Measurements from ENCODE around the gene PRKX. TPM values are rescaled to one million over a fixed set of nuclear protein-coding genes. Genes with fewer than 3 reads are reported as not detected.
"Not testable (repeated sequence)": the region's sequence is repeated elsewhere in the genome, so short reads cannot be mapped to it uniquely, and the experiment has no call there.

The PRKX gene
- 1.3 and 6.2 TPM in 2 replicates for total RNA-seq (2014; rRNA removed; shearing (Covaris generic))

DNA sequence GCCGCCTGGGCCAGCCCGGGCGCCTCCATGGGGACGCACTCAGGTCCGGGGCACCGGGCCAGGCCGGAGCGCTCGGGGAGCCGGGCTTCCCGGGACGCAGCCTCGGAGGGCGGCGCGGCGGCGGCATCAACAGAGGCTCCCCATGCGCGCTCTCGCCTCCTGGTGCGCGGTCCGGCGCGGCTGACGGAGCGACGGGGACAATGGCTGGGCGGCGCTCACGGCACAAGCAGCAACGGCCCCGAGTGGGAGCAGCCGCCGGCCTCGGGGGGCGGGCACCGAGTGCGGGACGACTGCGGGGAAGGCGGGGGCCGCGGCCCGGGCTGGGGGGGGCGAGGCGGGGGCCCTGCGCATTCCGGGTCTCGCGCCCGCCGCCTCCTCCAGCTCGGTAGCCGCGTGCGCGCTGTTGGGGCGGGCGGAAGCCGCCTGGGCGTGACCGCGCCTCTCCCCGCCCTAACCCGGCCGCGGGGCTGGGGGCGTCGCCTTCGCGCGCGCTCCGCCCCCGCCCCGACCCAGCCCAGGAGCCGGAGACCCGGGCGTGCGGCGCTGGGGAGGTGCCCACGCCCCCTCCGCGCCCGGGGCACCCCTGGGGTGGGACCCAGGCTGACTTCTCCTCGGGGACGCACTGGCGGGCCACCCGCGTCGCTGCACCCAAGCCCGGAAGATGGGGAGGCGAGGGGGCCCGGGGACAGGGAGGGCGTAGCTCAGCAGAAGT lies at the start of gene PRKX:
TSS of gene PRKX (minus strand) at position 425 of the 712 bp plus-strand sequence. CDS start at position 29, 396 bp downstream.
- DNase-seq (ENCODE audit: low read depth), result no peak

DNA sequence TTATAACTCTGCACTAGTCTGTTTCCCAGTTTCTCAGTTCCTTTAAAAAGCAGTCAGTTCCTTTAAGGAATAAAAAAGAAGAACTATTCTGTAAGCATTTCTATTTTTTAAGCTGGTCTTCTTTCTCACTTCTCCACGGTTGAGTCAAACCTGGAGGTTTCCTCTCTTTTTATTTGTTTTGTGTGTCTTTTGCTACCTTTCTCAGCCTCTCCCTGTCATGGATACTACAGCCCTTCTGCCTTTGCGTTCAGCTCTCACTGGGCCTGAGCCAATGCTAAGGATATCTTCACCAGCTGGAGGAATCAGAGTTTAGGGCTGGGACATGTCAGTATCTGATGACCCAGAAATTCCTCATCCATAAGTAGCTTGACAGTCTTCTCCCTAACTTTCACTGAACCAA lies 49.7 kb upstream of the PRKX start:
- no peak for DNase-seq (ENCODE audit: low read depth)

DNA sequence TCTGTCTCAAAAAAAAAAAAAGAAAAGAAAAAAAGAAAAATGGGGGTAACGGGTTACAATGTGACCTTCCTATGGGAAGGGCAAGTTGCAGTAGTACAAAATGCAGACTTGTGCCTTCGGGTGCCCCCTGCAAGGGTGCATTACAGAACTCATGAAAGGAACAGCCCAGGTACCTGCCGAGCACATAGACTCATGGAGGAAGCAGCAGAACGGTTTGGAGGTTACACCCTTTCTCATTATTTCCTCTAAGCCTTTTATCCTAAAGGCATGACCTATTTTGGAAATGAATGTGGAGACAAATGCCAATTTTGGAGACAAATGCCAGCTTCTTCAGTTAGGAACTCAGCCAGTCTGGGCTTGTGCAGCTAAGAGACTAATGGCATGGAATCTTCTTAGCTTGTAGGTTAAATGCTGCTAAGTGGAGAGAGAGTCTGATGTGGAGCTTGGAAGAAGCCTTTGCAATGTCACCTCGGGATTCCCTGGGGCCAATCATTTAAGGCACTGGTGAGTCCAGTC lies 44.1 kb upstream of the PRKX start:
- DNase-seq (ENCODE audit: low read depth), result no peak

DNA sequence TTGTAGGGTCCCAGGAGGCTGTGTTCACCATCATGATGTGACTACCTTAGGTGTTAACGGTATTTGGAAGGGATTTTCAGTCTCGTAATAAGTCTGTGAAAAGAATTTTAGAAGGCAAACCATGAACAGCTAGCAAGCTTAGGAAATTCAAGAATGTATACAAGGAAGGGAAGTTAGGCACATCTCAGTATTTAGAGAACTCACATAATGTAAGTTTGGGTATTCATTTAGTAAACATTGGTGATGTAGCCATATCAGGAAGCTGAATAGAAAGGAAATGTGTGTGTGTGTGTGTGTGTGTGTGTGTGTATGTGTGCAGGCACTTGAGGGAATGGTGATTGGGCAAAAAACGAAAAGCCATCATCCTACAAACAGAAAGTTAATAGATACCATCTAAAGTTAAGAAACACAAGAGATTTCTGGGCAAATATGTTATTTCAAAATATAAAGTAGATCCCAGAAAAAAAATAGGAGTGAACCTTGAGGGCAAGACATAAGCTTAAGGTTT lies 34.7 kb upstream of the PRKX start:
- DNase-seq (ENCODE audit: low read depth), result no peak

- DNase-seq (ENCODE audit: low read depth), result no peak
Observed at GRCh38 chrX:3743801-3744439, 30.5 kb upstream of the PRKX start.

DNA sequence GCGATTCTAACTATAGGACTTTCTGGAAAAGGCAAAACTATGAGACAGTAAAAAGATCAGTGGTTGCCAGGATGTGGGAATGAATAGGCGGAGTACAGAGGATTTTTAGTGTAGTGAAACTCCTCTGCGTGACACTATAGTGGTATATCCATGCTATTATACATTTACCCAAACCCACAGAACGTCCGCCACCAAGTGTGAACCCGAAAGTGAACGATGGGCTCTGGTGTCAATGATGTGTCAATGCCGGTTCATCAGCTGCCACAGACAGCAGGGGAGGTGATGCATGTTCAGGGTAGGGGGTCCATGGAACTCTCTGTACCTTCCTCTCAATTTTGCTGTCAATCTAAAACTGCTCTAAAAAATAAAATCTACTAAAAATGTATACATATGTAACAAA lies 27.5 kb upstream of the PRKX start:
- not testable (repeated sequence) for DNase-seq (ENCODE audit: low read depth)

- no peak for DNase-seq (ENCODE audit: low read depth)
Observed at GRCh38 chrX:3738509-3738908, 25.1 kb upstream of the PRKX start.

- DNase-seq (ENCODE audit: low read depth), result peak; percentile 40
Observed at GRCh38 chrX:3736536-3736935, 23.1 kb upstream of the PRKX start.

- DNase-seq (ENCODE audit: low read depth), result not testable (repeated sequence)
Observed at GRCh38 chrX:3735891-3736290, 22.4 kb upstream of the PRKX start.

- DNase-seq (ENCODE audit: low read depth), result not testable (repeated sequence)
Observed at GRCh38 chrX:3734456-3734855, 21.0 kb upstream of the PRKX start.

GRCh38 chrX:3733043-3733430 lies 19.6 kb upstream of the PRKX start:
- no peak for DNase-seq (ENCODE audit: low read depth)

- DNase-seq (ENCODE audit: low read depth), result not testable (repeated sequence)
Observed at GRCh38 chrX:3732326-3733042, 19.0 kb upstream of the PRKX start.

DNA sequence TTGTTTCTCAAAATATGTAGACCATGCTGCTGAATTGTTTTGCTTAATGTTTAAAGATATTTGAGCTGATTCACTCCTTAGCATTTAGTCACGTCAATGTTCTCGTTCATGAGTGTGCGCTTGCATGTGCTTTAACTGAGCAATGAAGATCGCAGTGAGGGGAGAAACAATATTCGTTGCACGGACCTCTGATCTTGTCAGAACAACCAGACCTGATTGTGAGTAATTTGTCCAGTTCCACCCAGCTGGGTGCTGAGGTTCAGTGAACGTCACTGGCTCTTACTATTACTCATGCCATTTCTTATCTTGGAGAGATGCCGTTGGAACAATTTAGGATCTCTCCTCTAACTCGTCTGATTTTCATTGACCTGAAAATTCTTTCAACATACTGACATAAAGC lies 15.0 kb upstream of the PRKX start:
- no peak for DNase-seq (ENCODE audit: low read depth)

DNA sequence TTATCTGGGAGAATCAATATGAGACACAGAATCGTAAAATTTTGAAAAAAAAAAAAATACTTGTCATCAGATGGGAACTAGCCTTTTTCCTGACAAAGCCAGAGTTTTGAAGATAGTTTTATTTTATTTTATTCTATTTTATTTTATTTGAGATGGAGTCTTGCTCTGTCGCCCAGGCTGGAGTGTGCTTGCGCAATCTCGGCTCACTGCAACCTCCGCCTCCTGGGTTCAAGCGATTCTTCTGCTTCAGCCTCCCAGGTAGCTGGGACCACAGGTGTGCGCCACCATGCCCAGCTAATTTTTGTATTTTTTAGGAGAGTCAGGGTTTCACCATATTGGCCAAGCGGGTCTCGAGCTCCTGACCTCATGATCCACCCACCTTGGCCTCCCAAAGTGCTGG lies 10.0 kb upstream of the PRKX start:
- DNase-seq (ENCODE audit: low read depth), result not testable (repeated sequence)

GRCh38 chrX:3717742-3718420 lies 4.4 kb upstream of the PRKX start:
- no peak for DNase-seq (ENCODE audit: low read depth)

DNA sequence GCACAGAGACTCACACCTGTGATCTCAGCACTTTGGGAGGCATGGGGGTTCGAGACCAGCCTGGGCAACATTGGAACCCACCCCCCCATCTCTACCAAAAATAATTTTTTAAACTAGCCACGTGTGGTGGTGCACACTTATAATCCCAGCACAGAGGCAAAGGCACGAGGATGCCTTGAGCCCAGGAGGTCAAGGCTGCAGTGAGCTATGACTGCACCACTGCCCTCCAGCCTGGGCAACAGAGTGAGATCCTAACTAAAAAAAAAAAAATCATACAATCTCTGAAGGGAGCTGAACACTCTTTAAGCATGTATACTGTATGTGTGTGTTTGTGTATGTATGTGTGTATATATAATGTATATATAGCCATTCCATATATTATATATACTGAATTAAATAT lies 2.5 kb upstream of the PRKX start:
- DNase-seq (ENCODE audit: low read depth), result no peak

DNA sequence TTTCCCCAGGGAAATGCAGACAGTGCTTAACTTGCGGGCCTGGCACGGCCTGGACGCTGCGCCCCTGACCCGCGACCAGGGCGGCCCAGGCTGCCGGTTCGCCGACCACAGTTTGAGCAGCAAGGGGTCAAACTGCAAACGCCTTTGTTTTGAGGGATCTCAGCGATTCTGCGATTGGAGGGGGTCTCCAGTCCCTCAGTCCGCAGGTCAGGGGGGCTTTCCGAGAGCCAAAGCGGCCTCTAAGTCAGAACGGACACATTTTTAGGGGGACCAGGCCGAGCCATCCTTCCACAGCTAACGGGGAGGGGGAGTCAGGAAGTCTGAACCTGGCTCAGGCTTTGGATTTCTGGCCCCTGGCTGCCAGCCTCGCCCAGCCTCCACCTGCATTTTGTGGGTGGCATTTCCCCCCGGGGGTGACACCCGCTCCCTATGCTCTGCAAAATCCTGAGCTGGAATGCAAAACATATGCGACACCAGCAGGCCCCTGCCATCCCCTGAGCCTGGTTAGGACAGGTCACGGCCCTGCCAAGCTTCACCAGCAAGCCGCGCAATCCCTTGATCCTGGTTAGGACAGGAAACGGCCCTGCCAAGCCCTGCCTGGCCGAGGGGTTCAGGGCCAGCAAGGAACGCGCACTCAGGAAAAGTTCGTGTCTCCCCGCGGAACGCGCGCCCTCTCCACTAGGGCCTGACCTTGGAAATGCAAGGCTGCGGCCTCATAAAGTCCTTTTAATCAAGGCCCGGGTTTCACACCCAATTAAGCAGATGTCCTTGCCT lies 1.4 kb upstream of the PRKX start:
- not testable (repeated sequence) for DNase-seq (ENCODE audit: low read depth)

DNA sequence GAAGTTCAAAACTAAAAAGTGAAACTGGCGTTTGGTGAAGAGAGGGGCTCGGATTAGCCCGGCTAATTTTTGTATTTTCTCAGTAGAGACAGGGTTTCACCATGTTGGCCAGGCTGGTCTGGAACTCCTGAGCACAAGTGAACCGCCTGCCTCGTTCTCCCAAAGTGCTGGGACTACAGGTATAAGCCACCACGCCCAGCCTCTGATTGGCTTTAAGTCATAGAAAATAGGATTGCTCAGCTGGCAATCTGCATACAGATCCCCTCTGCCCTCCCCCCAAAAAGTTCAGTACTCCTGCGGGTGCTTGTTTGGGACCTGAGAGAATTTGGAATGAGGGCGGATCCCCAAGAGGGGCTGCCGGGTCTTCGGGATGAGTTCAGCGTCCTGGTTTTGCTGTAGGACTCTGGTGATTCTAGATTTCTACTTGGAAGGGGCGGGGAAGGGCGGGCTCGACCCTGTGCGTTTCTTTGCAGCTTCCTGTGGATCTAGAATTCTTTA lies 537 bp upstream of the PRKX start:
- no peak for DNase-seq (ENCODE audit: low read depth)

- no peak for DNase-seq (ENCODE audit: low read depth)
Observed at GRCh38 chrX:3712870-3713224, 602 bp downstream of the PRKX start.

GRCh38 chrX:3712051-3712869 lies 1.2 kb downstream of the PRKX start:
- DNase-seq (ENCODE audit: low read depth), result no peak

Data from M059J (cell line).